ENCODE data around the gene INPP1. TPM values are rescaled to one million over a fixed set of nuclear protein-coding genes. Genes with fewer than 3 reads are reported as not detected.

INPP1 gene
- total RNA-seq, 4 donors from 2014 or later: 10.9 to 12.0 (median 11.9) TPM

DNA sequence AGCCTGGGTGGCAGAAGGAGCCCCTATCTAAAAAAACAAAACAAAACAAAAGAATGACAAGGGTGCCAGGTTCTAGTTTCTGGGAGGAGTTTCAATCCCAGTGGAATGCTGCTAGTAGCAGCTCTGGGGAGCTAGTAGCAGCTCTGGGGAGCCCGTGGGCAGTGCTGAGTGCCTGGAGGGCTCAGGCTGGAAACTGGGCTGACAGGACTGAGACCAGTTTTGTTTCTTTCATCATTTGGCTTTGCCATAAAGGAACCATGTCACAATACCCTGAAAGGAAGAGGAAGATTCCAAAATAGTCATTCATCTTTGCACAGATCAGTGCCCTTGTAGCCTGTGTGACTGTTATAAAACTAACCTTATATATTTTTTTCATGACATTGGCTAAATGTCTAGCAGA, 75.3 kb downstream of the INPP1 start:
- 58 to 59% methylated on average over 1 of the region's 1 CpG for WGBS, 2 donors
- no peak overlapping the region for H3K4me3 ChIP-seq (ENCODE audit: low read depth, poor library complexity, severe bottlenecking)
- TF ChIP-seq, protein P1, sequence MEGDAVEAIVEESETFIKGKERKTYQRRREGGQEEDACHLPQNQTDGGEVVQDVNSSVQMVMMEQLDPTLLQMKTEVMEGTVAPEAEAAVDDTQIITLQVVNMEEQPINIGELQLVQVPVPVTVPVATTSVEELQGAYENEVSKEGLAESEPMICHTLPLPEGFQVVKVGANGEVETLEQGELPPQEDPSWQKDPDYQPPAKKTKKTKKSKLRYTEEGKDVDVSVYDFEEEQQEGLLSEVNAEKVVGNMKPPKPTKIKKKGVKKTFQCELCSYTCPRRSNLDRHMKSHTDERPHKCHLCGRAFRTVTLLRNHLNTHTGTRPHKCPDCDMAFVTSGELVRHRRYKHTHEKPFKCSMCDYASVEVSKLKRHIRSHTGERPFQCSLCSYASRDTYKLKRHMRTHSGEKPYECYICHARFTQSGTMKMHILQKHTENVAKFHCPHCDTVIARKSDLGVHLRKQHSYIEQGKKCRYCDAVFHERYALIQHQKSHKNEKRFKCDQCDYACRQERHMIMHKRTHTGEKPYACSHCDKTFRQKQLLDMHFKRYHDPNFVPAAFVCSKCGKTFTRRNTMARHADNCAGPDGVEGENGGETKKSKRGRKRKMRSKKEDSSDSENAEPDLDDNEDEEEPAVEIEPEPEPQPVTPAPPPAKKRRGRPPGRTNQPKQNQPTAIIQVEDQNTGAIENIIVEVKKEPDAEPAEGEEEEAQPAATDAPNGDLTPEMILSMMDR (IDR thresholded peaks at IDR 0.05): no peak
- TF ChIP-seq POLR2A (IDR thresholded peaks at IDR 0.05): no peak
- no peak for DNase-seq (ENCODE audit: low spot score in 2 of 2)
- intact Hi-C loops (cut with DNase I; ENCODE audit: low total_unique reads): no loop called here

DNA sequence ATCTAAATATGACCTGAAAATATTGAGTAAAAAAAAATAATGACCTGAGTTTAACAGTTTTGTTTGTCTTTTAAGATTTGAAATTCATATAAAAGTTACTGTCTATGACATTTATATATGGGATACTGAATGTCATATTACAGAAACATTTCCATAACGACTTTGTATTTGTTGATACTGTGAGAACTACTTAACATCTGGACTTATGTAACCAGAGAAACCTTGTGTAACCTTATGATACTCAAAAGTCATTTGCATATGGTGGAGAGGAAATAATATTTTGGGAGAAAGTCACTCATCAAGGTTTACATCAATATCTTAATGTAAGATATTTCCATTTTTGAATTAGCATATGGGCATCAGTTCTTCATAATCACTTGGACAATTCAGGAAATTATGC, 77.4 kb downstream of the INPP1 start:
- no peak overlapping the region for H3K4me3 ChIP-seq (ENCODE audit: low read depth, poor library complexity, severe bottlenecking)
- intact Hi-C loops (cut with DNase I; ENCODE audit: low total_unique reads): no loop called here
- no peak for DNase-seq (ENCODE audit: low spot score in 2 of 2)
- TF ChIP-seq, protein P1 (IDR thresholded peaks at IDR 0.05): no peak
- WGBS, 2 donors: 38 to 54% methylated on average over 1 of the region's 1 CpG

Other genes with a start within 250 kb of the INPP1 start
- gene HIBCH, start 23.8 kb upstream of the INPP1 start, total RNA-seq: 10 to 100 TPM; 10.0 to 21.4 (median 18.4) TPM
- 100 to 1,000 TPM; 184 to 265 (median 208) TPM for gene MFSD6, start 64.8 kb downstream of the INPP1 start, total RNA-seq
- 1 to 10 TPM; 1.1 to 1.7 (median 1.6) TPM for gene NEMP2, start 191.1 kb downstream of the INPP1 start, total RNA-seq